IPS-20b (cell line): ENCODE results near the gene NKX2-4.

Experiments used
- H3K27ac ChIP-seq: one replicate; pipeline ENCODE4 v1.5.1; 2013; ENCODE audit warnings: low read length
- H3K27me3 ChIP-seq: 2 replicates; pipeline ENCODE4 v1.6.1; 2013; ENCODE audit warnings: mild to moderate bottlenecking, low read length, inconsistent platforms; ENCODE audit not compliant: insufficient read depth
- H3K36me3 ChIP-seq: 2 replicates; pipeline ENCODE4 v1.6.1; 2013; ENCODE audit warnings: low read depth, mild to moderate bottlenecking, inconsistent platforms, low read length, moderate library complexity; ENCODE audit not compliant: insufficient read depth
- H3K4me1 ChIP-seq: 2 replicates; pipeline ENCODE4 v1.6.1; 2013; ENCODE audit warnings: mild to moderate bottlenecking, control low read depth, inconsistent platforms, low read length, moderate library complexity; ENCODE audit not compliant: insufficient read depth
- H3K4me3 ChIP-seq: 2 replicates; pipeline ENCODE4 v1.5.1; 2013; ENCODE audit warnings: mild to moderate bottlenecking, low read length, inconsistent platforms
- H3K9ac ChIP-seq: 2 replicates; pipeline ENCODE4 v1.6.1; 2013; ENCODE audit warnings: low read depth, mild to moderate bottlenecking, inconsistent platforms, low read length, moderate library complexity
- H3K9me3 ChIP-seq: 2 replicates; pipeline ENCODE4 v1.6.1; 2013; ENCODE audit warnings: mild to moderate bottlenecking, low read depth, low read length, inconsistent platforms; ENCODE audit not compliant: insufficient read depth

Gene NKX2-4

DNA sequence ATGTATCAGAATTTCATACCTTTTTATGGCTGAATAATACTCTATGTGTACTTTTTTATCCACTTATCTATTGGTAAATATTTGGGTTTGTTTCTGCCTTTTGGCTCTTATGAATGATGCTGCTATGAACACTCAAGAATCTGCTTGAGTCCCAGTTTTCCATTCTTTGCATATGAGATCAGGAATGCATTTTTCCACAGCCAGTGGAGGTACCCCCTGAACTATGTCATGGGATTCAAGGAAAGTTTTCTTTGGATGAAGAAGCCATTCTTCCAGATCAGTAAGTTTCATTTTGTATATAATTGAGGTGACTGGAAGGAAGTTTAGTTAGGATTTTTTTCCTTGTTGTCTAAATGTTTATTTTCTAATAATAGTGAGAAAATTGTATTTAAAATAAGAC is 40.9 kb downstream of the NKX2-4 start:
- Histone ChIP-seq H3K9me3 (no peaks in the 10 kb centered on the region), H3K4me3 (no peak overlapping the region), H3K9ac (no peak overlapping the region), H3K27ac (no peak overlapping the region), H3K4me1 (no peaks in the 10 kb centered on the region), H3K27me3 (no peaks in the 10 kb centered on the region), H3K36me3 (peaks cover 88% of the 10 kb centered on the region)

- no peaks in the 10 kb centered on the region for H3K4me1 ChIP-seq
- no peaks in the 10 kb centered on the region for H3K9me3 ChIP-seq
- H3K4me3 ChIP-seq: no peak overlapping the region
- H3K27ac ChIP-seq: no peak overlapping the region
- peaks cover 88% of the 10 kb centered on the region for H3K36me3 ChIP-seq
- H3K27me3 ChIP-seq: no peaks in the 10 kb centered on the region
- no peak overlapping the region for H3K9ac ChIP-seq
Observed at GRCh38 chr20:21355981-21356380, 41.3 kb downstream of the NKX2-4 start.

DNA sequence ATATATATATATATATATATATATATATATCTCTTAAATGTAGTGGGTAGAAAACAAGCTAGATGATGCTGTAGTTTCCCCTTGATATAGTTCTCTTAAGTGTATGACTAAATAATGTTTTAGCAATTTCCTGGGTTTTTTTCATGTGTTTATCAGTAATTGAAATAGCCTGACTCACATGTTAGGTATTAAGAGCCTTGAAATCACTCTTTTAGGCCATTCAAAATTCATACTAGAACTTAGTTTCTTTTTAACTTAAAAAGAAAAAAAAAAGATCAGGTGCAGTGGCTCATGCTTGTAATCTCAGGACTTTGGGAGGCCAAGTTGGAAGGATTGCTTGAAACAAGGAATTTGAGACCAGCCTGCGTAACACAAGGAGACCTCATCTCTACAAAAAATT is 44.1 kb downstream of the NKX2-4 start:
- H3K4me3 ChIP-seq: no peak overlapping the region
- H3K4me1 ChIP-seq: no peaks in the 10 kb centered on the region
- H3K9ac ChIP-seq: no peak overlapping the region
- H3K36me3 ChIP-seq: peaks cover 85% of the 10 kb centered on the region
- H3K27me3 ChIP-seq: no peaks in the 10 kb centered on the region
- no peaks in the 10 kb centered on the region for H3K9me3 ChIP-seq
- no peak overlapping the region for H3K27ac ChIP-seq

DNA sequence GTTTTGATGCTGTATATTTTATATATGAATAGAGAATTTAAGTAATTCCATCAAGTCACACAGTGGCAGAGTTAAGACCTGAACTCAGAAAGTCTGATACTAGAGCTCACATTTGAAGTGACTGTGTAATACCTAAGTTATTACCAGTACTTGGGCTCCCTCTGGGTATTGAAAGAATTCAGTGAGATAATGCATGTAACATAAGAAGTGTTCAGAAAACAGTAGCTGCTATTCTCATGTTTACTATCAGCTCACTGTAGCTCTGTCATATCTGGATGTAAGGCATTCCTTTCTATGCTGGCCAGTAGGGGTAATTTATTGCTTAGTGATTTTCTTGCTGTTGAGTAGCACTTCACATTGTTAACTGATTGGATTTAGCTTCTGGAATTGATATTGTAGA is 44.6 kb downstream of the NKX2-4 start:
- no peak overlapping the region for H3K9ac ChIP-seq
- H3K27ac ChIP-seq: no peak overlapping the region
- no peaks in the 10 kb centered on the region for H3K27me3 ChIP-seq
- no peaks in the 10 kb centered on the region for H3K9me3 ChIP-seq
- H3K4me1 ChIP-seq: no peaks in the 10 kb centered on the region
- peaks cover 85% of the 10 kb centered on the region for H3K36me3 ChIP-seq
- H3K4me3 ChIP-seq: no peak overlapping the region
